ENCODE data around the gene STX18. TPM values are rescaled to one million over a fixed set of nuclear protein-coding genes. Genes with fewer than 3 reads are reported as not detected.

The STX18 gene
- total RNA-seq, 6 donors from 2014 or later, result 23.7 to 48.1 (median 29.2) TPM

GRCh38 chr4:4437798-4438470 is 103.9 kb downstream of the STX18 start:
- WGBS, 2 donors, result 95% methylated on average over 9 to 13 of the region's 13 CpGs

GRCh38 chr4:4436244-4436823 is 105.5 kb downstream of the STX18 start:
- Histone ChIP-seq H3K27me3 (no peaks in the 10 kb centered on the region), H3K27ac (no peak overlapping the region), H3K9me3 (no peaks in the 10 kb centered on the region), H3K4me3 (no peak overlapping the region), H3K36me3 (peaks cover 14 to 60% (median 25%) of the 10 kb centered on the region in 4 donors), H3K4me1 (no peaks in the 10 kb centered on the region)
- TF ChIP-seq POLR2AphosphoS5 (IDR thresholded peaks at IDR 0.05) (no peak), POLR2A (IDR thresholded peaks at IDR 0.05) (no peak)
- ATAC-seq (ENCODE audit: low FRiP score in 2 of 2), result no peak
- WGBS, 2 donors, result 99 to 100% methylated on average over 2 of the region's 2 CpGs
- DNase-seq, result no peak

More at GRCh38 chr4:4437798-4438470, 103.9 kb downstream of the STX18 start:
- TF ChIP-seq POLR2AphosphoS5 (IDR thresholded peaks at IDR 0.05), result no peak
- no peak for TF ChIP-seq CTCF (IDR thresholded peaks at IDR 0.05)
- no peak for TF ChIP-seq POLR2A (IDR thresholded peaks at IDR 0.05)
- no peak for TF ChIP-seq EP300 (IDR thresholded peaks at IDR 0.05)
- Histone ChIP-seq H3K4me1 (no peaks in the 10 kb centered on the region), H3K36me3 (peaks cover 9 to 47% (median 19%) of the 10 kb centered on the region in 4 donors), H3K9me3 (no peaks in the 10 kb centered on the region), H3K4me3 (no peak overlapping the region), H3K27ac (no peak overlapping the region), H3K27me3 (no peaks in the 10 kb centered on the region)
- DNase-seq, result peak in 1 of 2 donors; percentile 33
- no peak for ATAC-seq (ENCODE audit: low FRiP score in 2 of 2)

- Histone ChIP-seq H3K36me3 (peaks cover 14 to 60% (median 25%) of the 10 kb centered on the region in 4 donors), H3K4me3 (no peak overlapping the region), H3K27ac (no peak overlapping the region), H3K27me3 (no peaks in the 10 kb centered on the region), H3K9me3 (no peaks in the 10 kb centered on the region), H3K4me1 (no peaks in the 10 kb centered on the region)
- TF ChIP-seq POLR2AphosphoS5 (IDR thresholded peaks at IDR 0.05) (no peak), CTCF (IDR thresholded peaks at IDR 0.05) (no peak), EP300 (IDR thresholded peaks at IDR 0.05) (no peak), POLR2A (IDR thresholded peaks at IDR 0.05) (no peak)
- ATAC-seq (ENCODE audit: low FRiP score in 2 of 2) (no peak), DNase-seq (no peak)
- WGBS, 2 donors, result 93 to 97% methylated on average over 4 of the region's 4 CpGs
Measured at GRCh38 chr4:4433941-4434340, 107.9 kb downstream of the STX18 start.

- no peaks in the 10 kb centered on the region for H3K27me3 ChIP-seq
- H3K36me3 ChIP-seq, result peaks cover 13 to 53% (median 18%) of the 10 kb centered on the region in 4 donors
- 90 to 95% methylated on average over 9 to 11 of the region's 11 CpGs for WGBS, 2 donors
- H3K9me3 ChIP-seq, result no peaks in the 10 kb centered on the region
- no peak overlapping the region for H3K27ac ChIP-seq
- TF ChIP-seq EP300 (IDR thresholded peaks at IDR 0.05) (no peak), CTCF (IDR thresholded peaks at IDR 0.05) (no peak), POLR2AphosphoS5 (IDR thresholded peaks at IDR 0.05) (no peak), POLR2A (IDR thresholded peaks at IDR 0.05) (no peak)
- H3K4me3 ChIP-seq, result no peak overlapping the region
- DNase-seq, result no peak
- ATAC-seq (ENCODE audit: low FRiP score in 2 of 2), result no peak
- H3K4me1 ChIP-seq, result no peaks in the 10 kb centered on the region
Measured at GRCh38 chr4:4432341-4433125, 109.3 kb downstream of the STX18 start.

- Histone ChIP-seq H3K4me1 (no peaks in the 10 kb centered on the region), H3K36me3 (peaks cover 8 to 47% (median 13%) of the 10 kb centered on the region in 4 donors), H3K27me3 (no peaks in the 10 kb centered on the region), H3K9me3 (no peaks in the 10 kb centered on the region), H3K4me3 (no peak overlapping the region), H3K27ac (no peak overlapping the region)
- 71 to 73% methylated on average over 7 of the region's 7 CpGs for WGBS, 2 donors
- no peak for ATAC-seq (ENCODE audit: low FRiP score in 2 of 2)
- TF ChIP-seq EP300 (IDR thresholded peaks at IDR 0.05) (no peak), CTCF (IDR thresholded peaks at IDR 0.05) (peak in 4 of 6 experiments; percentile 31 to 42 (median 37))
- no peak for DNase-seq
Measured at GRCh38 chr4:4430492-4431195, 111.2 kb downstream of the STX18 start.
